Gastrocnemius medialis (tissue), 4 donors: Measurements from ENCODE around the gene TOX4. TPM values are rescaled to one million over a fixed set of nuclear protein-coding genes. Genes with fewer than 3 reads are reported as not detected.

Source experiments
- ATAC-seq, 2 donors: fragments of 150-250 bp; one replicate each; pipeline ENCODE4 v1.9.1; 2016
- DNase-seq, 2 donors: peaks; one replicate each; pipeline ENCODE4 v3.0.0-alpha.2; 2019
- H3K27ac ChIP-seq, 4 donors: fragments of 200-600 bp; sonication (generic); 1 replicate in 1 of 4; 2 replicates in 3 of 4; pipeline ENCODE4 v1.5.1; 2016 to 2018; ENCODE audit warnings: mild to moderate bottlenecking in 2 of 4, moderate library complexity in 1 of 4
- H3K27me3 ChIP-seq, 3 donors: fragments of 200-600 bp; sonication (generic) in 2 of 3; 1 replicate in 1 of 3; 2 replicates in 2 of 3; pipeline versions ENCODE4 v1.5.1 to v1.6.0; 2016 to 2019; ENCODE audit warnings: mild to moderate bottlenecking in 1 of 3, moderate library complexity in 1 of 3
- H3K36me3 ChIP-seq, 2 donors: fragments of 200-600 bp; sonication (generic) in 1 of 2; one replicate each; pipeline ENCODE4 v1.5.1; 2017 to 2018
- H3K4me1 ChIP-seq, 2 donors: fragments of 200-600 bp; sonication (generic) in 1 of 2; one replicate each; pipeline ENCODE4 v1.5.1; 2016 to 2017; ENCODE audit warnings: mild to moderate bottlenecking in 2 of 2
- H3K4me3 ChIP-seq, 4 donors: fragments of 200-600 bp; sonication (generic) in 3 of 4; 1 replicate in 1 of 4; 2 replicates in 3 of 4; pipeline ENCODE4 v1.5.1; 2016 to 2019; ENCODE audit warnings: mild to moderate bottlenecking in 2 of 4
- H3K9me3 ChIP-seq, 3 donors: fragments of 200-600 bp; sonication (generic) in 2 of 3; 1 replicate in 1 of 3; 2 replicates in 2 of 3; pipeline ENCODE4 v1.5.1; 2016 to 2019
- POLR2A ChIP-seq, 2 donors: fragments of 450-650 bp; IDR thresholded peaks; one replicate each; pipeline ENCODE4 v1.6.1; 2017; ENCODE audit warnings: antibody characterized with exemption in 2 of 2, mild to moderate bottlenecking in 2 of 2, moderate library complexity in 2 of 2
- in situ Hi-C, 4 donors: fragments of 200-750 bp; cut with MboI; loops; one replicate each; pipeline versions ENCODE4 v1.15.0 to v1.8.0; 2017; ENCODE audit warnings: low sequenced_read_pairs in 4 of 4
- intact Hi-C: fragments of 100-400 bp; cut with DNase I; formaldehyde crosslinking; loops from one replicate; pipeline ENCODE4 v1.15.1; 2023; ENCODE audit warnings: low total_unique reads
- total RNA-seq, 4 donors: library from RNA; depleted of rRNA; stranded (reverse); fragments of >200 nt; gene quantifications; one replicate each; pipeline versions ENCODE4 v1.1.0 to v1.2.3, GENCODE V29; 2016
- TF ChIP-seq, protein P1 (sequence below), 5 experiments: fragments of 450-650 bp in 3 of 5; fragments of 200-600 bp in 2 of 5; sonication (generic) in 2 of 5; IDR thresholded peaks in 4 of 5; conservative IDR thresholded peaks in 1 of 5; 1 replicate in 4 of 5; 2 replicates in 1 of 5; pipeline ENCODE4 v1.5.1; 2016 to 2019; ENCODE audit warnings: antibody characterized with exemption in 5 of 5, mild to moderate bottlenecking in 3 of 5, moderate library complexity in 3 of 5

Gene TOX4
- total RNA-seq, 4 donors from 2014 or later, result 57.2 to 135 (median 112) TPM

DNA sequence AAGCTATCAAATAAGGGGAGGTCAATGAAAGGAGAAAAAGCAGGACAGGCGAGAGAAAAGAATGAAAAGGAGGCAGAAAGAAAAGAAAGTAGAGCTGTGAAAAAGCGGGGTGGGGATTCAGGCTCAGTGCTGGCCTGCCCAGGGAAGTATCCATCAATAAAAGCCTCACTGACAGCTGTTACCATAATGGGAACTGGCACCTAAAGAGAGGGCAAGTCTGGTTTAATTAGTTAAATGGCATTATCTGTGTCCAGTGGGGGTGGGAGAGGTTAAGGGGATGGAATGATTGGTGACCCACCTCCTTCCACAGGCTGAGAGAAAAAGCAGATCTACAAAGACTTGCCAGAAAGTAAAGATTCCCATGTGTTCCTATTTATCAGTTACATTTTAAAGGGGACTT, 41.7 kb downstream of the TOX4 start:
- no peaks in the 10 kb centered on the region for H3K4me1 ChIP-seq
- intact Hi-C loops, result loop anchor here (10.0 kb wide), 1 partner anchor 254 kb away; the partner anchor contains the start of gene HNRNPC
- no peak for ATAC-seq
- no peak for TF ChIP-seq POLR2A (IDR thresholded peaks at IDR 0.05)
- TF ChIP-seq, protein P1, sequence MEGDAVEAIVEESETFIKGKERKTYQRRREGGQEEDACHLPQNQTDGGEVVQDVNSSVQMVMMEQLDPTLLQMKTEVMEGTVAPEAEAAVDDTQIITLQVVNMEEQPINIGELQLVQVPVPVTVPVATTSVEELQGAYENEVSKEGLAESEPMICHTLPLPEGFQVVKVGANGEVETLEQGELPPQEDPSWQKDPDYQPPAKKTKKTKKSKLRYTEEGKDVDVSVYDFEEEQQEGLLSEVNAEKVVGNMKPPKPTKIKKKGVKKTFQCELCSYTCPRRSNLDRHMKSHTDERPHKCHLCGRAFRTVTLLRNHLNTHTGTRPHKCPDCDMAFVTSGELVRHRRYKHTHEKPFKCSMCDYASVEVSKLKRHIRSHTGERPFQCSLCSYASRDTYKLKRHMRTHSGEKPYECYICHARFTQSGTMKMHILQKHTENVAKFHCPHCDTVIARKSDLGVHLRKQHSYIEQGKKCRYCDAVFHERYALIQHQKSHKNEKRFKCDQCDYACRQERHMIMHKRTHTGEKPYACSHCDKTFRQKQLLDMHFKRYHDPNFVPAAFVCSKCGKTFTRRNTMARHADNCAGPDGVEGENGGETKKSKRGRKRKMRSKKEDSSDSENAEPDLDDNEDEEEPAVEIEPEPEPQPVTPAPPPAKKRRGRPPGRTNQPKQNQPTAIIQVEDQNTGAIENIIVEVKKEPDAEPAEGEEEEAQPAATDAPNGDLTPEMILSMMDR (IDR thresholded peaks at IDR 0.05 in 4 of 5, conservative IDR thresholded peaks at IDR 0.05 in 1 of 5), result no peak
- in situ Hi-C loops, result no loop called here
- no peaks in the 10 kb centered on the region for H3K36me3 ChIP-seq
- no peak for DNase-seq
- H3K27ac ChIP-seq, result no peak overlapping the region
- H3K27me3 ChIP-seq, result no peaks in the 10 kb centered on the region
- no peaks in the 10 kb centered on the region for H3K9me3 ChIP-seq
- no peak overlapping the region for H3K4me3 ChIP-seq

DNA sequence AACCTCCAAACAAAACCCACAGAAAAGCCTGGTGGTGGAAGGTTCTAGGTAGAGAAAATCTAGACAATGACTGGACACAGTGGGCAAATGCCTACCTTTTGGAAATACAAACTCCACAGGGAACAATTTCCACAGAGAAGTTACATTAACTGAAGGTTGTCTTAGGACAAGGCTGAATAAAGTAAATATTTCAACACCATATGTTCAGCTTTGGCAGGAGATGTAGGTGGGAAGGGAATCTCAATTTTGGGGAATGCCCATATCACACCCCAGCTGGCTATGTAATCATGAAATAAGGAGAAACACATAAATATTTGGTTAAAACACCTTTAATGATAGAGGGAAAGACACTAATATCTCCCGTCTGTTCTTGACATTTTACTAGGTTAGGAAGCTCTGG, 43.8 kb downstream of the TOX4 start:
- TF ChIP-seq, protein P1 (IDR thresholded peaks at IDR 0.05 in 4 of 5, conservative IDR thresholded peaks at IDR 0.05 in 1 of 5), result no peak
- TF ChIP-seq POLR2A (IDR thresholded peaks at IDR 0.05), result no peak
- Histone ChIP-seq H3K4me1 (no peaks in the 10 kb centered on the region), H3K9me3 (no peaks in the 10 kb centered on the region), H3K4me3 (no peak overlapping the region), H3K36me3 (no peaks in the 10 kb centered on the region), H3K27me3 (no peaks in the 10 kb centered on the region), H3K27ac (no peak overlapping the region)
- in situ Hi-C loops, result no loop called here
- ATAC-seq (no peak), DNase-seq (no peak)
- intact Hi-C loops, result no loop called here

DNA sequence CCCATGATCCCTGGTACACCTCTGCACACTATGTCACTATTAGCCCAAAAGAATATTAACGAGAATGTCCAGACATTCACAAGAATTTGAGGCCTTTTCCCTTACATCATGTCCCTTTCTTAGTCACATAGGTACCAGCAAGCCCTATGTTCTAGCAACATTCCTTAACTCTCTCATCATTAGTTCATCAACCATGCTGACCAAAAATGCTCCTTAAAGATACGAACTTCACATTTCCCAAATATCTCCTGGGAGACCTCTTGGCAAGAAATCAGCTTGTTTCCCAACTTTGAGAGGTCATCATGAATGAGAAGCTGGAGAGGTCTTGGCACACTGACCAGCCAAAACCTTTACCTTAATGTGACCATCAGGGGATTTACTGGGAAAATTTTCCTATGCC, 44.5 kb downstream of the TOX4 start:
- in situ Hi-C loops (no loop called here), intact Hi-C loops (no loop called here)
- Histone ChIP-seq H3K27ac (no peak overlapping the region), H3K4me1 (peaks cover 0 to 1% of the 10 kb centered on the region in 2 donors), H3K9me3 (no peaks in the 10 kb centered on the region), H3K36me3 (no peaks in the 10 kb centered on the region), H3K27me3 (peaks cover 0 to under 1% (median 0%) of the 10 kb centered on the region in 3 donors), H3K4me3 (no peak overlapping the region)
- ATAC-seq, result no peak
- no peak for DNase-seq
- no peak for TF ChIP-seq POLR2A (IDR thresholded peaks at IDR 0.05)
- TF ChIP-seq, protein P1 (IDR thresholded peaks at IDR 0.05 in 4 of 5, conservative IDR thresholded peaks at IDR 0.05 in 1 of 5), result no peak

DNA sequence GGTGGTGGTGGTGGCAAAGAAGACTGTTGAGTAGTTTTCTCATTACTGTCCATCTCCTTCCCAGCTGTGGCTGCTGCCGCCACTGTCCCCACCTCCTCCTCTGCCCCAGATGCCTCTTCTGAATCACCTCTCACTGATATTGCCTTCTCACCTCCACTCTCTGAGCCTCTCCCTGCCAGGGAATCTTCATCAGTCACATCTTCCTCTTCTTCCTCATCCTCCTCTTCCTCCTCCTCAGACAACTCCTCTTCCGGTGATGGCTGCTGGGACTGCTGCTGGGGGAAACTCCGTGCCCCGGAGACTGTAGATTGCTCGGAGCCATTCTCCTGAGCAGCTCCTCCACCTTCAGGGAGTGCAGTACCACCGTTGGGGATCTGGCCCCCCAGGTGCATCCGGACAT, 46.2 kb downstream of the TOX4 start:
- in situ Hi-C loops (no loop called here), intact Hi-C loops (no loop called here)
- no peak for DNase-seq
- H3K36me3 ChIP-seq, result no peaks in the 10 kb centered on the region
- no peak overlapping the region for H3K27ac ChIP-seq
- H3K27me3 ChIP-seq, result peaks cover 0 to 6% (median 0%) of the 10 kb centered on the region in 3 donors
- H3K9me3 ChIP-seq, result no peaks in the 10 kb centered on the region
- ATAC-seq, result no peak
- H3K4me1 ChIP-seq, result peaks cover 0 to 5% of the 10 kb centered on the region in 2 donors
- H3K4me3 ChIP-seq, result no peak overlapping the region
- TF ChIP-seq, protein P1 (IDR thresholded peaks at IDR 0.05 in 4 of 5, conservative IDR thresholded peaks at IDR 0.05 in 1 of 5), result no peak
- TF ChIP-seq POLR2A (IDR thresholded peaks at IDR 0.05), result no peak
